Memory B cell (primary cell): Measurements from ENCODE around the gene MYO7A.

ENCODE experiments used
- ATAC-seq: fragments of 150-1000 bp; cut with Tn5 transposase; 2 replicates; pipeline ENCODE4 v1.10.0; 2021; ENCODE audit warnings: low read depth, mild to moderate bottlenecking, moderate library complexity
- DNase-seq, 2 donors: peaks; one replicate each; pipeline ENCODE4 v3.0.0; 2022; ENCODE audit warnings: low spot score in 2 of 2
- H3K27ac Mint-ChIP-seq: one replicate; pipeline ENCODE4 v1.8.0; 2022; ENCODE audit warnings: mild to moderate bottlenecking, moderate library complexity, mixed read lengths
- H3K27me3 Mint-ChIP-seq: one replicate; pipeline ENCODE4 v1.8.0; 2022; ENCODE audit warnings: mixed read lengths
- H3K36me3 Mint-ChIP-seq: one replicate; pipeline ENCODE4 v1.8.0; 2022; ENCODE audit warnings: mild to moderate bottlenecking, mixed read lengths
- H3K4me1 Mint-ChIP-seq: one replicate; pipeline ENCODE4 v1.8.0; 2022; ENCODE audit warnings: mixed read lengths
- H3K4me3 Mint-ChIP-seq: one replicate; pipeline ENCODE4 v1.8.0; 2022; ENCODE audit warnings: mild to moderate bottlenecking, moderate library complexity, mixed read lengths
- H3K9me3 Mint-ChIP-seq: one replicate; pipeline ENCODE4 v1.8.0; 2022; ENCODE audit warnings: mixed read lengths

The MYO7A gene

GRCh38 chr11:77124041-77124440, 4.0 kb upstream of the MYO7A start:
- no peaks in the 10 kb centered on the region for H3K9me3 Mint-ChIP-seq
- no peak for DNase-seq
- no peak for ATAC-seq
- peaks cover 16% of the 10 kb centered on the region for H3K4me1 Mint-ChIP-seq
- no peak overlapping the region for H3K27ac Mint-ChIP-seq
- H3K27me3 Mint-ChIP-seq: peaks cover 4% of the 10 kb centered on the region
- H3K4me3 Mint-ChIP-seq: no peak overlapping the region
- H3K36me3 Mint-ChIP-seq: no peaks in the 10 kb centered on the region

- H3K9me3 Mint-ChIP-seq: no peaks in the 10 kb centered on the region
- H3K4me1 Mint-ChIP-seq: peaks cover 16% of the 10 kb centered on the region
- H3K27ac Mint-ChIP-seq: no peak overlapping the region
- peaks cover 4% of the 10 kb centered on the region for H3K27me3 Mint-ChIP-seq
- no peaks in the 10 kb centered on the region for H3K36me3 Mint-ChIP-seq
- H3K4me3 Mint-ChIP-seq: no peak overlapping the region
- no peak for DNase-seq
- no peak for ATAC-seq
Observed at GRCh38 chr11:77124488-77124887, 3.6 kb upstream of the MYO7A start.

GRCh38 chr11:77125191-77125590, 2.9 kb upstream of the MYO7A start:
- no peak for DNase-seq

GRCh38 chr11:77125695-77126094, 2.4 kb upstream of the MYO7A start:
- no peak for DNase-seq
- Mint-ChIP-seq H3K27ac (no peak overlapping the region), H3K4me3 (no peak overlapping the region), H3K9me3 (no peaks in the 10 kb centered on the region), H3K4me1 (peaks cover 16% of the 10 kb centered on the region), H3K27me3 (peaks cover 4% of the 10 kb centered on the region), H3K36me3 (no peaks in the 10 kb centered on the region)
- ATAC-seq: no peak

More at GRCh38 chr11:77125191-77125590, 2.9 kb upstream of the MYO7A start:
- H3K4me1 Mint-ChIP-seq: peaks cover 16% of the 10 kb centered on the region
- no peak for ATAC-seq
- peaks cover 4% of the 10 kb centered on the region for H3K27me3 Mint-ChIP-seq
- H3K27ac Mint-ChIP-seq: no peak overlapping the region
- H3K9me3 Mint-ChIP-seq: no peaks in the 10 kb centered on the region
- no peaks in the 10 kb centered on the region for H3K36me3 Mint-ChIP-seq
- H3K4me3 Mint-ChIP-seq: no peak overlapping the region

GRCh38 chr11:77126156-77126775, 1.8 kb upstream of the MYO7A start:
- DNase-seq (no peak), ATAC-seq (no peak)
- peaks cover 16% of the 10 kb centered on the region for H3K4me1 Mint-ChIP-seq
- peaks cover 4% of the 10 kb centered on the region for H3K27me3 Mint-ChIP-seq
- H3K27ac Mint-ChIP-seq: peak overlapping the region; percentile 58
- H3K36me3 Mint-ChIP-seq: no peaks in the 10 kb centered on the region
- peak overlapping the region; percentile 60 for H3K4me3 Mint-ChIP-seq
- H3K9me3 Mint-ChIP-seq: no peaks in the 10 kb centered on the region

GRCh38 chr11:77126861-77127234, 1.2 kb upstream of the MYO7A start:
- no peak for ATAC-seq
- H3K9me3 Mint-ChIP-seq: no peaks in the 10 kb centered on the region
- no peaks in the 10 kb centered on the region for H3K36me3 Mint-ChIP-seq
- no peak for DNase-seq
- H3K27ac Mint-ChIP-seq: no peak overlapping the region
- peak overlapping the region; percentile 83 for H3K4me3 Mint-ChIP-seq
- H3K27me3 Mint-ChIP-seq: peaks cover 4% of the 10 kb centered on the region
- peaks cover 16% of the 10 kb centered on the region for H3K4me1 Mint-ChIP-seq

GRCh38 chr11:77127235-77127911, 673 bp upstream of the MYO7A start:
- Mint-ChIP-seq H3K4me1 (peaks cover 16% of the 10 kb centered on the region), H3K9me3 (no peaks in the 10 kb centered on the region), H3K4me3 (peak overlapping the region; percentile 83), H3K36me3 (no peaks in the 10 kb centered on the region), H3K27ac (peak overlapping the region; percentile 39), H3K27me3 (peaks cover 6% of the 10 kb centered on the region)
- peak; percentile 86 for ATAC-seq
- DNase-seq: peak; percentile 56 to 66

GRCh38 chr11:77129069-77129841, 1.2 kb downstream of the MYO7A start:
- ATAC-seq: no peak

GRCh38 chr11:77129842-77130756, 2.1 kb downstream of the MYO7A start:
- Mint-ChIP-seq H3K9me3 (peaks cover 4% of the 10 kb centered on the region), H3K27ac (no peak overlapping the region), H3K4me1 (peaks cover 16% of the 10 kb centered on the region), H3K27me3 (peaks cover 6% of the 10 kb centered on the region), H3K4me3 (no peak overlapping the region), H3K36me3 (no peaks in the 10 kb centered on the region)
- ATAC-seq: no peak
- DNase-seq: no peak

More at GRCh38 chr11:77129069-77129841, 1.2 kb downstream of the MYO7A start:
- Mint-ChIP-seq H3K27ac (no peak overlapping the region), H3K36me3 (no peaks in the 10 kb centered on the region), H3K4me1 (peaks cover 16% of the 10 kb centered on the region), H3K4me3 (no peak overlapping the region), H3K27me3 (peaks cover 6% of the 10 kb centered on the region), H3K9me3 (peaks cover 4% of the 10 kb centered on the region)
- DNase-seq: no peak

GRCh38 chr11:77130763-77131513, 2.9 kb downstream of the MYO7A start:
- DNase-seq (no peak), ATAC-seq (no peak)
- Mint-ChIP-seq H3K36me3 (no peaks in the 10 kb centered on the region), H3K27me3 (peaks cover 6% of the 10 kb centered on the region), H3K27ac (no peak overlapping the region), H3K9me3 (peaks cover 4% of the 10 kb centered on the region), H3K4me3 (no peak overlapping the region), H3K4me1 (peaks cover 16% of the 10 kb centered on the region)

GRCh38 chr11:77131560-77131959, 3.5 kb downstream of the MYO7A start:
- Mint-ChIP-seq H3K9me3 (peaks cover 4% of the 10 kb centered on the region), H3K27ac (no peak overlapping the region)
- ATAC-seq: no peak

GRCh38 chr11:77135069-77135468, 7.0 kb downstream of the MYO7A start:
- DNase-seq (no peak), ATAC-seq (no peak)
- H3K27ac Mint-ChIP-seq: no peak overlapping the region

More at GRCh38 chr11:77131560-77131959, 3.5 kb downstream of the MYO7A start:
- H3K4me1 Mint-ChIP-seq: peaks cover 12% of the 10 kb centered on the region
- no peak overlapping the region for H3K4me3 Mint-ChIP-seq
- no peak for DNase-seq
- no peaks in the 10 kb centered on the region for H3K36me3 Mint-ChIP-seq
- peaks cover 5% of the 10 kb centered on the region for H3K27me3 Mint-ChIP-seq

GRCh38 chr11:77136074-77136473, 8.0 kb downstream of the MYO7A start:
- Mint-ChIP-seq H3K4me1 (no peaks in the 10 kb centered on the region), H3K27me3 (peaks cover 13% of the 10 kb centered on the region), H3K27ac (no peak overlapping the region), H3K36me3 (no peaks in the 10 kb centered on the region), H3K9me3 (peaks cover 4% of the 10 kb centered on the region), H3K4me3 (no peak overlapping the region)
- ATAC-seq (no peak), DNase-seq (no peak)

More at GRCh38 chr11:77135069-77135468, 7.0 kb downstream of the MYO7A start:
- H3K36me3 Mint-ChIP-seq: no peaks in the 10 kb centered on the region
- H3K27me3 Mint-ChIP-seq: peaks cover 13% of the 10 kb centered on the region
- H3K9me3 Mint-ChIP-seq: peaks cover 4% of the 10 kb centered on the region
- H3K4me1 Mint-ChIP-seq: no peaks in the 10 kb centered on the region
- no peak overlapping the region for H3K4me3 Mint-ChIP-seq
